ENCODE data around the gene PCARE. TPM values are rescaled to one million over a fixed set of nuclear protein-coding genes. Genes with fewer than 3 reads are reported as not detected.

PCARE gene
- polyA plus RNA-seq, 1 donor from 2014 or later = not detected

GRCh38 chr2:29066997-29067605 lies 7.2 kb downstream of the PCARE start:
- Histone ChIP-seq H3K4me2 (ENCODE audit: low read length) (no peak overlapping the region), H3F3A (ENCODE audit: insufficient read depth, low read length, poor library complexity, severe bottlenecking) (no peaks in the 10 kb centered on the region), H3K36me3 (ENCODE audit: insufficient read depth, low read length) (no peaks in the 10 kb centered on the region), H3K9me3 (ENCODE audit: low read length) (no peaks in the 10 kb centered on the region), H3K4me3 (ENCODE audit: low read length) (no peak overlapping the region), H2AFZ (ENCODE audit: low read depth, low read length) (no peak overlapping the region), H4K20me1 (ENCODE audit: insufficient read depth) (no peaks in the 10 kb centered on the region), H3K27ac (ENCODE audit: low read length) (no peak overlapping the region), H3K79me2 (replicated peaks; ENCODE audit: insufficient read depth, low read length) (no peaks in the 10 kb centered on the region), H3K27me3 (ENCODE audit: insufficient read depth, low read depth, low read length) (no peaks in the 10 kb centered on the region), H3K9me2 (ENCODE audit: insufficient read depth, low read length) (no peaks in the 10 kb centered on the region), H3K9ac (ENCODE audit: low read length) (no peak overlapping the region)
- TF ChIP-seq REST (IDR thresholded peaks at IDR 0.05; ENCODE audit: borderline replicate concordance) = no peak
- TF ChIP-seq SMC3 (conservative IDR thresholded peaks at IDR 0.05; ENCODE audit: poor library complexity) = no peak
- TF ChIP-seq TAF1 (IDR thresholded peaks at IDR 0.05; ENCODE audit: low read depth) = no peak
- no peak for TF ChIP-seq MXI1 (conservative IDR thresholded peaks at IDR 0.05; ENCODE audit: poor library complexity, severe bottlenecking)
- TF ChIP-seq EZH2 (IDR thresholded peaks at IDR 0.05; ENCODE audit: borderline replicate concordance, insufficient read depth, low read length, poor library complexity, severe bottlenecking) = no peak
- no peak for TF ChIP-seq CTCF (IDR thresholded peaks at IDR 0.05; ENCODE audit: poor library complexity, severe bottlenecking)
- no peak for TF ChIP-seq EP300 (conservative IDR thresholded peaks at IDR 0.05; ENCODE audit: poor library complexity, severe bottlenecking)
- no peak for TF ChIP-seq POLR2AphosphoS5 (IDR thresholded peaks at IDR 0.05)
- TF ChIP-seq RAD21 (conservative IDR thresholded peaks at IDR 0.05) = no peak

DNA sequence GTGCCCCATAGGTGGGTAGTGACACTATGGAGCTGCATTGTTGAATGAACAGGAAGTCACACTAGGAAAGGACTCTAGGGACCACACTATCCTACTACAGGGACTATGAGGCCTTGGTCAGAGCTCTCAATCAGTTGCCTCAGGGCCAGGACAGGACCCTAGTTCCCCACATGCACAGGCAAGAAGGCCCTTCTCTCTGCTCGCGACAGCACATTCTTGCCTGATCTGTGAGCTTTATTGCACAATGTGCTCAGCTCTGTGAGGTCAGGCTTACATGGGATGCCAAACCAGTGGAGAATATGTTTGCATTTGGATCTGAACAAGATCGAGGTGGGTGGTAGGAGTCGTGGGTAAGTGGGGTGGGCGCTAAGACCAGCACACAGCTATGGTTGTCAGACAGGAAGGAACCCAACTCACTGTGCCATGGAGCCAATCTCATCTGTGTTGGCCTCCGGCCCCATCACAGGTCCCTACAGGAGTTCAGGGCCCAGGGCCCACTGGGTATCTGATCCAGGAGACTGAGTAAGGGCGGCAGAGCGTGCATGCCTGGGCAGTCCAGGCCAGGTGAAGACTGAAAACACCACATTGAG lies 8.0 kb downstream of the PCARE start:
- H3K4me3 ChIP-seq (ENCODE audit: low read length) = no peak overlapping the region
- H3K27ac ChIP-seq (ENCODE audit: low read length) = no peak overlapping the region
- H2AFZ ChIP-seq (ENCODE audit: low read depth, low read length) = no peak overlapping the region
- TF ChIP-seq RAD21 (conservative IDR thresholded peaks at IDR 0.05) = no peak
- TF ChIP-seq MXI1 (conservative IDR thresholded peaks at IDR 0.05; ENCODE audit: poor library complexity, severe bottlenecking) = no peak
- TF ChIP-seq EZH2 (IDR thresholded peaks at IDR 0.05; ENCODE audit: borderline replicate concordance, insufficient read depth, low read length, poor library complexity, severe bottlenecking) = no peak
- no peak for TF ChIP-seq REST (IDR thresholded peaks at IDR 0.05; ENCODE audit: borderline replicate concordance)
- TF ChIP-seq SMC3 (conservative IDR thresholded peaks at IDR 0.05; ENCODE audit: poor library complexity) = no peak
- TF ChIP-seq CTCF (IDR thresholded peaks at IDR 0.05; ENCODE audit: poor library complexity, severe bottlenecking) = no peak
- TF ChIP-seq EP300 (conservative IDR thresholded peaks at IDR 0.05; ENCODE audit: poor library complexity, severe bottlenecking) = no peak
- TF ChIP-seq TAF1 (IDR thresholded peaks at IDR 0.05; ENCODE audit: low read depth) = no peak
- TF ChIP-seq POLR2AphosphoS5 (IDR thresholded peaks at IDR 0.05) = no peak
- no peak overlapping the region for H3K4me2 ChIP-seq (ENCODE audit: low read length)
- H3K27me3 ChIP-seq (ENCODE audit: insufficient read depth, low read depth, low read length) = no peaks in the 10 kb centered on the region
- no peaks in the 10 kb centered on the region for H3K9me2 ChIP-seq (ENCODE audit: insufficient read depth, low read length)
- no peaks in the 10 kb centered on the region for H3K36me3 ChIP-seq (ENCODE audit: insufficient read depth, low read length)
- H3F3A ChIP-seq (ENCODE audit: insufficient read depth, low read length, poor library complexity, severe bottlenecking) = no peaks in the 10 kb centered on the region
- no peak overlapping the region for H3K9ac ChIP-seq (ENCODE audit: low read length)
- no peaks in the 10 kb centered on the region for H4K20me1 ChIP-seq (ENCODE audit: insufficient read depth)
- no peaks in the 10 kb centered on the region for H3K9me3 ChIP-seq (ENCODE audit: low read length)
- no peaks in the 10 kb centered on the region for H3K79me2 ChIP-seq (replicated peaks; ENCODE audit: insufficient read depth, low read length)

All from neural cell (in vitro differentiated cells).